Fibroblast of the conjunctiva (primary cell): ENCODE data around the gene U2AF2.

Experiments used
- DNase-seq: peaks from one replicate; pipeline ENCODE4 v3.0.0-alpha.2; 2010; ENCODE audit warnings: low read depth

Gene U2AF2

DNA sequence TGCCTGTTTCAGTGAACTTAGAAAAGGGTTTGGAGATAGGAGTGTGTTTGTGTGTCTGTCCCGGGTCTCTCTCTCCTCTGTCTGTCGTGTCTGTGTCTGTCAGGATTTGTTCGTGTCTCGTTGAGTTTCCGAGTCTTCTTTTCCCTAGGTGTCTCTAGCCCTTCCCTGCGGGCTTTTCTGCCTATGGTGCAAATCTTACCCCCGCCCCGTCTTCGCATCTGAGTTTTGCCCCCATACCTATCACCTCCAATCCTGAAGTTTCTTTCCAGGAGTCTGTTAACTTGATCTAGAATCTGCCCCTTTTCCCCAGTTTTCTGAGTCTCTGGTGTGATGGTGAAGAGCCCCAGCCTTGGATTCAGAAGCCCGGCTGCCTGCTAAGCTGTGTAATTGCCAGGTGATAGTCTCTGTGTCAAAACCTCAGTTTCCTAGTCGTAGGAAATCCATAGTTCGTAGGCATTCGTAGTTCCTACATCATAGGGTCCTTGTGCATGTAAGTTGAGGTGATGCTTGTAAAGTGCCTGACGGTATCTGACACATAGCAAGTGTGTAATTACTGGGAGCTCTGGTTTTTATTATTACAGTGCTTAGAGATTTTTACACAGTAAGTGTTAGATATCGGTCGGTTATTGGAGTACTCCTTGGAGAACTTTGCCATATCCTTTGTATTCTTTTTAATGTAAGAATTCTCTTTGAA is 21.0 kb downstream of the U2AF2 start:
- no peak for DNase-seq

DNA sequence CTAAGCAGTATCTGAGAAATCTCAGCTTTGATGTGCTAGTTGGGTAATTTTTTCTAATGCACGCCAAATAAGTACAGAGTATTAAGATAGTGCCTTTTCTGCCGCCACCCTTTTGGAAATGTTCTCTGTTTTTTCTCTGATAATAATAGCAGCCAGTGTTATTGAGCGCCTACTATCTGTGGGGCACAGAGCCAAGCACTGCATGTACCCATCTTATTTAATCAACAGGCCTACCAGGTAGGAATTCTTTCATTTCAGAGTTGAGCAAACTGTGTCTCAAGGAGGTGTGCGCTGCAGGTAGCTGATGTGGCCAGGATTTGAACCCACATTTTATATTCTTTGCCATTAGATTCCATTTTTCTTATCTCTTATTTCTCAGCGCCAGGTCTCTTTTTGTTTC is 21.5 kb downstream of the U2AF2 start:
- DNase-seq: no peak

DNA sequence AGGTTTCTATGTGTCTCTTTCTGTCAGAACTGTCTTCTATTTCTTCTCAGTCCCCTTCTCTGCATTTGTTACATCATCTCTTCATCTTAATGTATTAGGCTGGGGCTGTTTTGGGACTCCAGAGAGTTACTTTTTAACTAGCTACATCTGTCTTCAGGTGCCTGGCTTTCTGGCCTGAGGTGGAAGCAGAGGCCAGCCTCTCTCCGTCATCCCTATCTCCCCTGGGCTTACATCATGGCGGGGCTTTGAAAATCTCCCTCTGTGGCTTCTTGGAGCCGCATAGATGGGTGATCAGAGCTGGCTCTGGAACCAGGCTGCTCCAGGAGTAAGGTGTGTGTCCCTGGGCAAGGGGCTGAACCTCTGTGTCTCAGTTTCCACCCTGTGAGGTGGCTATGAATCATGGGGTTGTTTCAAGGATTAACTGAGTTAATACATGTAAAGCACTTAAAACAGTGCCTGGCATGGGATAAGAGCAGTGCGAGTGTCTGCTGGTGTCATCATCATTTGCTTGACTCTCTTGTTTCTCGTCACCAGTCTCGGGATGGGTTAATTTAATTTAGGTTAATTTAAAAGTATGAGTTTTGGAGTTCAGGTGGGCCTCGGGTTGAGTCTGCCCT is 22.2 kb downstream of the U2AF2 start:
- no peak for DNase-seq

DNA sequence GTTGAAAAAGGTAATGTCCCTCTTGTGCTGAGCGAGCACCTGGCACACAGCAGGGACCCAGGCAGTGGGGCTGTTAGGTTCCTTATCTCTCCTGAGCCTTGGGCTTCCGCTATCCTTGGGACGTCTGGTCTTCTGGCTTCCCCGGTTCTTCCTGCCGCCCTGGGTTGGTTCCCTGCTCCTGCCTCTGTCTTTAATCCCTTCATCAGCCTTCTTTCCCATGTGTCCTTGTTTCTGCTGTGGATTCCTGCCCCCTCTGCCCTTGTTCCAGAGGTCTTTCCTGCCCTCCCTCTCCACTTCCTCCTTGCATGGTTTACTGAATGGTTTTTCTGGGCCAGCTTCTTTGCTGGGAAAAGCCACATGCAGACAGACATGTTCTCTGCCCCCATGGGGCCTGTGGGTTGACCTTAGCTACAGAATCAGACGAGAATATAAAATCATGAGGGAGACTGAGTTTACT is 22.8 kb downstream of the U2AF2 start:
- no peak for DNase-seq

DNA sequence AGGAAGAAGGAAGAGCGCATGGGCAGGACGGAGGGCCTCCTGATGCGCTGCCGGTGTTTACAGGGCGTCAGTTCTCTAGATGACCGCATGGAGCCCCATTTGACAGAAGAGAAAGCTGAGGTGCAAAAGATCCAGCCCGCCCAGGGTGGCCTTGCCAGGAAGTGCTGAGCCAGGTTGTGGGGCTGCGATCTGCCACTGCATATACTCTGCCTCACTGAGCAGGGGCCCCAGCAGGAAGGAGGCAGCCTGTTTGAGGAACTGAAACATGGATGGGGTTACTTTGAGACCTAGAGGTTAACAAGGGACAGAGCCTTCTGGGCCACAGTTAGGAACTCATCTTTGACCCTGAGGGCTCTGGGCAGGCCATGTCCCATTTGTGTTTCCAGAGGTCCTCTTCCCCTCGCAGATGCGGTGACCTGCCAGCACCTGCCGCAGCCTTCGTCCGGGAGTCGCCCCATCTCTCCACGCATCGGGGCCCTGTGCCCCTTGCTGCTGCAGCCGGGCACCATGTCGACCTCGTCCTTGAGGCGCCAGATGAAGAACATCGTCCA is 23.4 kb downstream of the U2AF2 start:
- no peak for DNase-seq

DNA sequence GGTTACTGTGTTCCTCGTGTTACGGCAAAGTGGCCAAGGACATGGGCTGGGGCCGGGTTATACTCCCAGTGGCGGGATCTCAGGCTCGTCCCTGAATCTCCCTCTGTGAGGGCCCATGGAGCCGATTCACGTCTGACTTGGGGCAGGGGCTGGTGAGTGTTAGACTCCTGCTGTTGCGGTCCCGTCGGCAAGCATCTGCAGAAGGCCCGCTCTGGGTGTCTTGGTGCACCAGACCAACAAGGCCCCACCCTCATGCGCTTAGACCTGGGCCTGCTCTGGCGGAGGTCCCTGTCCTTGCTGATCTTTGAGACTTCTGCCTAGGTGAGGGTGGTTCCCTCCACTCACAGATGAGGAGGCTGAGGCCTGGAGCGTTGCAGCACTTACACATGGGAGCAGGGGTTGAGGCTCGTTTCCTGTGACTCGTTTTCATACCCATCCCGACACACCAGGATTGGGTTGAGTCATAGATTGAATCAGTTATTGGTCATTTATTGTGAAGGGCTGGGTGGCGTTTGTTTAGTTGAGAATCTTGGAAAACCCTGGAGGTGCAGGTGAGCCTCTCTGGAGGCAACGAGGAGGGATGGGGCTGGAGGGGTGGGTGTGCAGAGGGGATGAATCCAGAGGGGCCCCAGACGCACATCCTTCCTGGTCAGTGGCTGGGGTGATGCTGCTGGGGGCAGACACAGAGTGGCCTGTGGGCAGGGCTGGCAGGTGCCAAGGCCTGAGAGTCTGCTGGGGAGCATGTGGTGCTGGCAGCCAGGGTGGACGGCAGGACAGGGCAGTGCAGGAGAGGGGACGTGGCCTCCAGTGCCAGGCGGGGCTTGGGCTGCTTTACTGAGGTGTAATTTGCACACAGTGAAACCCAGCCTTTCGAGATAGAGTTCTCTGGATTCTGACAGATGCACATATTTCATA is 24.8 kb downstream of the U2AF2 start:
- DNase-seq: no peak

DNA sequence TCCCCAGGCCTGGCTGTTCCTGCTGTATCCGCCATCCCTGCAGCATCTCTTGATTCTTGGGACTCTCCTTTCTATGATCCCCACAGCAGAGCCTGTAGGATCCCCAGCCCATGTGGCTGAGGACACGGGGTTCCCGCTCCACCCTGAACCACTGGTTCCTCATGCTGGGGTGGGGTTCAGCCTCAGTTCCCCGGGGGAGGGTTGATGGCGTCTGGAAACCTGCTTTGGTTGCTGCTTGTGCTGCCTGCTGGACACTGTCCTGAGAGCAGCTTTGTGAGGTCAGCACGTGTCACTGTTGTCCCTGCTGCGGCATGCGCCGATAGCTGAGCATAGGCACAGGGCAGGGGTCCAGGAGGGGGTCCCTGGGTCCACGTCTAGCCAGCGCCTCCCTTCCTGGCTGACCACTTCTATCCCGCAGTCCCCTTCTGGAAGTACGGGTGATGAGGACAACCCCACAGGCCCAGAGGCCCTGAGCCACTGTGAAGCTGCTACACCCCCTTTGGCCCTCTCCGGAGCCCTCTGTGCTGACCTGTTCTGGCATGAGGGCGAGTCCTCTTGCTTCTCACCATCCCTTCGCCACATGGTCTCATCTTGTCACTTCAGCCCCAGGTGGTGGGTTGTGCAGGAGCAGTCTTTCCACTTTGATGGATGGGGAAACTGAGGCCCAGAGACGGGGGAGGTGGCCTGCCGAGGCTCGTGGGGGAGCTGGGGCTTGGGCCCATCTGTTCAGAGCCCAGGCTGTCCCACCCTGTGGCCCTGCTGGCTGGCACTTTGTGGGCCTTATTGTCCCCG is 25.7 kb downstream of the U2AF2 start:
- no peak for DNase-seq

DNA sequence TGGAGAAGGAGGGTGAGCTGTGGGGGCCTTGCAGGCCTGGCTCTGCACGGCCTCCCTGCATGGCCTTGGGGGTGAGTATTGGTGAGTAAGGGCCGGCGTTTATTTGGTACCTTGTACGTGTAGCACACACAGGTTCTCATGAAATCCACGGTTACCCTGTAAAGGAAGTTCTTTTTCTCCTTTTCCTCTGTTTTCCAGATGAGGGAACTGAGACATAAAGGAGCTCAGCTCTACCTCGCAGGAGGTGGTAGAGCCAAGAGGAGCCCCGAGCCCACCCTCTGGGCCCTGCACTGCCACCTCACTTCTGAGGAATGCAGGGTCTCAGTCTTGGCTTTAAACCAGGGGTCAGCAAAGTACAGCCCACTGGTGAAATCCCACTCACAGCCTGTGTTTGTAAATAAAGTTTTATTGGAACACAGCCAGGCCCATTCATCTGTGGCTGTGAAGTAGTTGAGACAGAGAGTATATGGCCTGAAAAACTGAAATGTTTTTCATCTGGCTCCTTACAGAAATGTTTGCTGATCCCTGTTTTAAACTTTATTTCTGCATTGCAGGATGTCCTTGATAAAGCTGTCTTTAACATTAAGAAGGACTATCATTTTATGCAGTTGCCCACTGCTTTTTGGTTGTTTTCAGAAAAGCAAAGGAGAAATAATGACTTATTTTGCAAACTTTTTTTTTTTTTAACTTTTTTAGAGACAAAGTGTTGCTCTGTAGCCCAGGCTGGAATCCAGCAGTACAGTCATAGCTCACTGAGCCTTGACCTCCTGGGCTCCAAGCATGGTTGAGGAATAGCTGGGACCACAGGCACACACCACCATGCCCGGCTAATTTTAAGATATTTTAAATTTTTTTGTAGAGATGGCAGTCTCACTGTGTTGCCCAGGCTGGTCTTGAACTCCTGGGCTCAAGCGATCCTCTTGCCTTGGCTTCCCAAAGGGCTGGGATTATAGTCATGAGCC is 26.6 kb downstream of the U2AF2 start:
- DNase-seq: no peak

DNA sequence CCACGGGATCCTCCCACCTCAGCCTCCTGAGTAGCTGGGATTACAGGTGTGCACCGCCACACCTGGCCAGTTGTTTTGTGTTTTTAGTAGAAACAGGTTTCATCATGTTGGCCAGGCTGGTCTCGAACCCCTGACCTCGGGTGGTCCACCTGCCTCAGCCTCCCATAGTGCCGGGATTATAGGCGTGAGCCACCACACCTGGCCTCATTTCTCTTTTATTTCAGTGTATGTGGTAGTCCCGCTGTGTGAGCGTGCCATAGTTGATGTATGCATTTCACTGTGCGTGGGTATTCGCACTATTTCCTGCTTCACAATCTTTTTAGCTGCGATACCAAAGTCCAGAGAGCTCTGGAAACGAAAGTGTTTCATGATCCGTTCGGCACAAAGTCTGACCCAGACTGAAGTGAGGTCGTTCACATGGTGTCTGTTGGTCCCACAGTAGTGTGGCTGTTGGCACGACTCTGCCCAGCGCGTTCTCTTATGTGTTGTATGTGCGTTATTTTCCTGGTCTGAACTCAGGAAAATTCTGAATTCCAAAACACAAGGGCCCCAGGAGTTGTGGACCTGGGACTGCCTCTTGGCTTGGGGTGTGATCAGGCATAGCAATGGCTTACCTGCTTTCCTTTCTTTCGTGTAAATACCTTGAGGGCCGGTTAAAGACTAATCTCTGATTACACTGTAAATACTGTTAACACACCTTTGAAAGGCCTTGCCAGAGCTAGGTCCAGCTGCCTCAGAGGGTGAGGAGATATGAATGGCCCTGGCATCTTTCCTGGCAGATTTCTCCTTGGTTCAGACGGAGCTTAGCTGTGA is 28.8 kb downstream of the U2AF2 start:
- DNase-seq: no peak

DNA sequence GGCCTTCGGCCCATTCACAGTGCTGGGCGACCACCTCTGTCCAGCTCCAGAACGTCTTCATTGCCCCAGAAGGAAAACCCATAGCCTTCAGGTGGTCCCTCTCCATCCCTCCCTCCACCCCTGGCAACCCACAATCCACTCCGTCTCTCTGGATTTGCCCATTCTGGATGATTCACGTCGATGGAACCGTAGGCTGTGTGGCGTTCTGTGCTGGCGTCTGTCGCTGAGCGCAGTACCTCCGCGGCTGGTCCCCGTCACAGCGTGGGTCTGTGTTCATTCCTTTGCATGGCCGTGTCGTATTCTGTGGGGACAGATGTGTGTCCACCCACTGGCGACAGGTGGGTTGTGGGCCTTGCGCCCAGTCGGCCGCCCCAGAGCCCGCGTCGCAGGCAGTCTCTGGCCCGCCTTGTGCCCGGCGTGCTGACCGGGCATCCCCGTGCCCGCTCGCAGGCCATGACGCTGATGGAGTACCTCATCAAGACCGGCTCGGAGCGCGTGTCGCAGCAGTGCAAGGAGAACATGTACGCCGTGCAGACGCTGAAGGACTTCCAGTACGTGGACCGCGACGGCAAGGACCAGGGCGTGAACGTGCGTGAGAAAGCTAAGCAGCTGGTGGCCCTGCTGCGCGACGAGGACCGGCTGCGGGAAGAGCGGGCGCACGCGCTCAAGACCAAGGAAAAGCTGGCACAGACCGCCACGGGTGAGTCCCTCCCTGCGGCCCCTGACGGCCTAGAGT is 30.3 kb downstream of the U2AF2 start:
- DNase-seq: no peak

DNA sequence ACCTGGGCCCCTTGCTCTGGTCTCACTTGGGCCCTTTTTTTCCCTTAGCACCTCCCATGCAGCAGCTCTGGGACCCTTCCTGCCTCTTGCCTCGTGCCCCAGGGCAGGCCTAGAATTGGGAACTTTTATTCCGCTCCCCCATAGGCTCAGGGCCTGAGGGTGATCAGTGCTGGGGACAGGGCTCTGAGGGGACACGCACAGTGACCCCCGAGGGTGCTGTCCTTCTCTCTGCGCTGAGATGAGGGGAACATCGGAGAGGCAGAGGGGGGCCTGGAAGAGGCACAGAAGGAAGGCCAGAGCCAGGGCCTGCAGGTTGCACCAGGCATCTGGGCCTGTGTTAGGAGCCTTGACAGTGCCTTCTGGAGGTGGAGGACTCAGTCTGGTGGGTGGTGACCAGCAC is 30.9 kb downstream of the U2AF2 start:
- DNase-seq: no peak

DNA sequence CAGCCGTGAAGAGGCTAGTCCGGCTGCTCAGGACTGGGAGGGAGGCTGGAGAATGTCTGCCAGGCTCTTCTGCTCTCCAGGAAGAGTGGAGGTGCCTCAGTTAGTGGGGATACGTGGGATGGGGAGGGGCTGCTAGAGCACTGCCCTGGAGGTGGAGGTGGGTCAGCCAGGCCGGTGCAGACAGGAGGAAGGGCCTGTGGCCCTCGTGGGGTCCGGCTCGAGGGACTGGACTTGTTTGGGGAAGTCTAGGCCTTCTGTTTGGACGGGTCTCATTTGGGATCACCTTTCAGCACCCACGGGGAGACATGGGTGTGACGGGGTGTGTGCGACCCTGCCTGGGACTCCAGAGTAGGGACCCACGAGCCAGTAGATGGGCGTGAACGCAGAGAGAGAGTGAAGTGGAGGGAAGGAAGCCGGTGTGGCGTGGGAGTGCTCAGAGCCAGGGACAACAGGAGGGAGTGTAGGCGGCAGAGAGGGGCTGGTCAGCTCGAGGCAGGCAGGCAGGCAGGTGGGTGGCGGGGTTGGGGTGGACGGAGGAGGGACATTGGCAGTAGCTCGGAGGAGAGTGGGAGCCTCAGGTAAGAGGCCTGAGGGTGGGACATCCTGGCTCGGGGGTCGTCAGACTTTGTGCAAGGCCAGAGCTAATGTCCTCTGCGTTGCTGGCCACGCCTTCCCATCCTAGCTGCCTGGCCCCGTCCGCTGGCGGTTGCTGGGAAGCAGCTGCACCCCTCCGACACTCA is 31.6 kb downstream of the U2AF2 start:
- no peak for DNase-seq

DNA sequence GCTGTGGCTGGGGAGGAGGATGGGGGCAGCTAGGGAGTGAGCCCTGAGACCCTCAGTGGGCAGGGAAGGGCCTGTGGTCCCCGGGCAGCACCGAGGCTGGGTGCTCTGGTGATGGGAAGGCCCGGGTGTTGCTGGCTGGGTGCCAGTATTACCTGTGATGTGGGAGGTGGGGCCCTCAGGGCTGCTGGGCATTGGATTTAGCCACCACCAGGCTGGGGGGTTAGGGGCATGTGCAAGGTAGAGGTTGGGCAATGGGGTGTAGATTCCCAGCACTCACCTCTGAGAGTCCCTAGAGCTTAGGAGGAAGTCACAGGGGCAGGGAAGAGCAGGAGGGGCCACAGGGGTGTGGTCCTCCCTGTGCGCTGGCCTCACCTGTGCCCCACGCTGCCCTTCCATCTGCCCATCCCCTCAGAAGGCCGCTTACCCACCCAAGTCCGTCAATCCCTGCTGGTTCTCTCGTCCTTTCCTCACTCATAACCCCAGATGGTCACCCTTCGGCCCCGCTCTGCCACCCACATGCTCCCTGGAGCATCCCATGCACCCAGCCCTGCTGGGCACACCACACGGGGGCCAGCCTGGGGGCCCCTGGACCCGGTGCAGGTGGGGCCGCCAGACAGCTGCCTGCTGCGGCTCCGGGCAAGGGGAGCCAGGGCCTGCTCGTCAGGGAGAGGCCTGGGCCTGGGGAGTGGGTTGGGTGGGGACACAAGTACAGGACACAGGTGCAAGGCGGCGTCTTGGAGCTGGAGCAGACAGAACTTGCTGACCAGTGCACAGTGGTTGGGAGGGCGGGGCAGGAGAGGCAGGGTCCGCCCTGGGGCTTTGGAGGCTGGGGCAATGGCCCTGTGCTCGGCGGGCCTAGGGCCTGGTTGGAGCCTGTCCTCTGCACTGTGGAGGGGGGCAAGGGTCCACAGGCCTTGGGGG is 32.7 kb downstream of the U2AF2 start:
- no peak for DNase-seq

DNA sequence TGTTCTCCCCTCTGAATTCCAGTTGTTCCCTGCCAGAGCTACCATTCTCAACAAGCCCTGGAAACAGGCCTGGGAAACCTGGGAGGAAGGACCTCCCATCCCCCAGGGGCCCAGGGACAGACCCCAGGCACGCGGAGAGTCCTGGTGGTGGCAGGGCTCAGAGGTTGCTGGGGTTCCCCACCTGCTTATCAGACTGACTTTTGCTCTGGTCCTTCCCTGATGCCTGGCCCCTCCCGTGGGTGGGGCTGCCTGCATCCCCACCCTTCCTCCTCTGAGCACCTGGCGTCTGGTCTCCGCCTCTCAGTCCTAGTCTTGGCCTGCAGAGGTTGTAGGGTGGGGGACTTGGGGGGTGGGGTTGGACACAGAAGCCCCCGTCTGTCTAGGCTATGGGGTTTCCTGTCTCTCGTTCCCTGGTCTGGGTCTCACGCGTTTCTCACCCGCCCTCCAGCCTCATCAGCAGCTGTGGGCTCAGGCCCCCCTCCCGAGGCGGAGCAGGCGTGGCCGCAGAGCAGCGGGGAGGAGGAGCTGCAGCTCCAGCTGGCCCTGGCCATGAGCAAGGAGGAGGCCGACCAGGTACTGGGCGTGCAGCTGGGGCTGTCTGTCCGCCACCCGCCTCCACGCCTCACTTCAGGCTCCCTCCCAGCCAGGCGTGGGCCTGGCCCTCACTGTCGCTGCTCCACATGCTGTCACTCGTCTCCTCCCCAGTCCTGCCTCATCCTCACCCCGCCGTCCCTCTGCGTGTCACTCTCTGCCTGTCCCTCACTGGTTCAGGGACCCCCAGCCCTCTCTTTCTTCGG is 33.8 kb downstream of the U2AF2 start:
- no peak for DNase-seq

DNA sequence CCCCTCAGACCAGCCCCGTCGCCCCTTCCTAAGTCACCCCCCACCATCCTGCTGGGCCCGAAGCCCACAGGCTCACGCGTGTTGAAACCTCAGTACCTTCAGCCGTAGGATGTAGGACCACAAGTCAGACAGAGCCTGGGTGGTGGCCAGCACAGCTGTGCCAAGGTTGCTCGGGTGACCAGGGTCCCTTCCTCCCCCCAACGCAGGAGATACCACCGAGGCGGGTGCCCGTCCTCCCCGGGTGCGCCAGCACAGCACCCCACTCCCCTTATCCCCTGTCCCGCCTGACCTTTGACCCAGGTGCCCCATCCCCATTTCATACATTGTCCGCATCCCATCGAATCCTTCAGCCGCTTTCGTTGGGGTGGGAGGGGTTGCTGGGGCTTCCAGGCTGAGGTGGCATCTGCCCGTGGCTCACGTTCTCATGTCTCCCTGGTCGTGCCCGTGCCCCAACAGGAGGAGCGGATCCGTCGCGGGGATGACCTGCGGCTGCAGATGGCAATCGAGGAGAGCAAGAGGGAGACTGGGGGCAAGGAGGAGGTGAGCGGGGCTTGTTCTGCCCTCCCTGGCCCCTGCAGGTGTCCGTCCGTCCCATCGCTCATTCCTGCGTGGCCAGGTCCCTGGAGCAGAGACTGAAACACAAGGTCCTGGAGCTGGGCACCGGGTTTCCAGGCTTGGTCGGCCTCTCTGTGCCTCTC is 34.7 kb downstream of the U2AF2 start:
- no peak for DNase-seq
